ENCODE measurements around the gene UCK2. TPM values are rescaled to one million over a fixed set of nuclear protein-coding genes. Genes with fewer than 3 reads are reported as not detected.

Gene UCK2
- total and polyA plus RNA-seq, 12 donors = 6.7 to 36.4 (median 11.3) TPM

GRCh38 chr1:165876121-165876520, 48.7 kb downstream of the UCK2 start:
- ATAC-seq (no peak), DNase-seq (no peak)
- no peaks in the 10 kb centered on the region for H3K36me3 ChIP-seq
- no peak for TF ChIP-seq CTCF (IDR thresholded peaks at IDR 0.05)
- 94 to 97% methylated on average over 1 of the region's 1 CpG for WGBS, 2 donors
- peaks cover 0 to 13% (median 0%) of the 10 kb centered on the region in 11 donors for H3K9me3 ChIP-seq
- H3K27ac ChIP-seq = no peak overlapping the region
- H3K27me3 ChIP-seq = no peaks in the 10 kb centered on the region
- intact Hi-C loops (cut with DNase I) = no loop called here
- H3K4me1 ChIP-seq = peaks cover 0 to 16% (median 0%) of the 10 kb centered on the region in 9 donors
- H3K4me3 ChIP-seq = no peak overlapping the region

GRCh38 chr1:165877411-165877810, 50.0 kb downstream of the UCK2 start:
- H3K36me3 ChIP-seq = no peaks in the 10 kb centered on the region
- no peak for TF ChIP-seq CTCF (IDR thresholded peaks at IDR 0.05)
- no peak overlapping the region for H3K4me3 ChIP-seq
- no peak overlapping the region for H3K27ac ChIP-seq
- peaks cover 0 to 14% (median 6%) of the 10 kb centered on the region in 9 donors for H3K4me1 ChIP-seq
- intact Hi-C loops (cut with DNase I) = no loop called here
- no peaks in the 10 kb centered on the region for H3K27me3 ChIP-seq
- ATAC-seq (no peak), DNase-seq (no peak)
- peaks cover 0 to 13% (median 0%) of the 10 kb centered on the region in 11 donors for H3K9me3 ChIP-seq
- 97 to 98% methylated on average over 9 of the region's 9 CpGs for WGBS, 2 donors

DNA sequence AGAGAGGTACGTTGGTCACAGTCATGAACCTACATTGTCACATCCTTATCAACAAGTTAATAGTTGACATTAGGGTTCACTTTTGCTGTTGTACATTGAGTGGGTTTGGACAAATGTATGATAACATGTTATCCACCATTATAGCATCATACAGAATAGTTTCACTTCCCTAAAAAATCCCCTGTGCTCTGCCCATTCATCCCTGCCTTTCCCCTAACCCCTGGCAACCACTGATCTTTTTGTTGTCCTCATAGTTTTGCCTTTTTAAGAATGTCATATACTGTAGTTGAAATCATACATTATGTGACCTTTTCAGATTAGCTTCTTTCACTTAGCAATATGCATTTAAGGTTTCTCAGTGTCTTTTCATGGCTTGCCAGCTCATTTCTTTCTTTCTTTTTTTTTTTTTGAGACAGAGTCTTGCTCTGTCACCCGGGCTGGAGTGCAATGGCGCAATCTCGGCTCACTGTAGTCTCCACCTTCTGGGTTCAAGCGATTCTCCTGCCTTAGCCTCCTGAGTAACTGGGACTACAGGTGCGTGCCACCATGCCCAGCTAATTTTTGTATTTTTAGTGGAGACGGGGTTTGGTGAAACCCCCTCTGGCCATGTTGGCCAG, 50.6 kb downstream of the UCK2 start:
- Histone ChIP-seq H3K36me3 (no peaks in the 10 kb centered on the region), H3K4me1 (peaks cover 0 to 15% (median 6%) of the 10 kb centered on the region in 9 donors), H3K27me3 (no peaks in the 10 kb centered on the region), H3K4me3 (no peak overlapping the region), H3K27ac (no peak overlapping the region), H3K9me3 (peaks cover 0 to 13% (median 0%) of the 10 kb centered on the region in 11 donors)
- no peak for TF ChIP-seq CTCF (IDR thresholded peaks at IDR 0.05)
- DNase-seq = no peak
- intact Hi-C loops (cut with DNase I) = no loop called here
- WGBS, 2 donors = 95% methylated on average over 7 of the region's 7 CpGs
- ATAC-seq = no peak

- Histone ChIP-seq H3K36me3 (no peaks in the 10 kb centered on the region), H3K4me1 (peaks cover 4 to 34% (median 22%) of the 10 kb centered on the region in 9 donors), H3K9me3 (peaks cover 0 to 13% (median 0%) of the 10 kb centered on the region in 11 donors), H3K27ac (no peak overlapping the region), H3K27me3 (no peaks in the 10 kb centered on the region), H3K4me3 (no peak overlapping the region)
- intact Hi-C loops (cut with DNase I) = no loop called here
- WGBS, 2 donors = 93 to 95% methylated on average over 4 of the region's 4 CpGs
- no peak for ATAC-seq
- no peak for DNase-seq
- no peak for TF ChIP-seq CTCF (IDR thresholded peaks at IDR 0.05)
Observed at GRCh38 chr1:165879946-165880345, 52.5 kb downstream of the UCK2 start.

Data from heart right ventricle (tissue), 16 donors.